HCT116 (cell line): ENCODE results near the gene TXLNB. TPM values are rescaled to one million over a fixed set of nuclear protein-coding genes. Genes with fewer than 3 reads are reported as not detected.

Experiments
- ATAC-seq: fragments of 200-7000 bp; cut with Tn5 transposase; 2 replicates; pipeline ENCODE4 v1.9.1; 2020; ENCODE audit warnings: mild to moderate bottlenecking, moderate library complexity
- BruUV-seq: library from RNA; stranded (reverse); fragments of 400-500 nt; replicated peaks from 2 replicates; lab custom pipeline; 2021; lab: Mats Ljungman, UMichigan
- CTCF ChIA-PET: fragments of 300-600 bp; sonication (Branson Sonifier 250); formaldehyde crosslinking; loops from one replicate; lab custom pipeline; 2021; ENCODE audit warnings: antibody characterized with exemption; lab: Charles Lee
- POLR2A ChIA-PET: fragments of 300-600, 350-600 bp; sonication (Branson Sonifier 250); formaldehyde crosslinking; loops from one replicate; lab custom pipeline; 2021; ENCODE audit warnings: antibody characterized with exemption; lab: Charles Lee
- RAD21 ChIA-PET, 2 experiments: fragments of 300-600 bp; sonication (Branson Sonifier 250); formaldehyde crosslinking; loops; one replicate each; lab custom pipeline; 2023; ENCODE audit warnings: low total read pairs in 2 of 2; ENCODE audit not compliant: uncharacterized antibody in 2 of 2, unreplicated experiment in 2 of 2, low non-redundant PET in 1 of 2; lab: Charles Lee
- DNase-seq: peaks from one replicate; pipeline ENCODE4 v3.0.0-alpha.2; 2010; ENCODE audit warnings: low read depth, low spot score
- H2AFZ ChIP-seq: fragments of 200-600 bp; shearing (Covaris generic), sonication (generic); 2 replicates; pipeline ENCODE4 v1.6.1; 2017; ENCODE audit warnings: low read depth, mixed run types, mixed read lengths, antibody characterized with exemption, low read length; ENCODE audit not compliant: poor library complexity, severe bottlenecking
- H3K27ac ChIP-seq: 2 replicates; pipeline ENCODE4 v1.5.1; 2012; ENCODE audit warnings: low read depth, low read length
- H3K27me3 ChIP-seq: fragments of 200-600 bp; sonication (generic); 2 replicates; pipeline ENCODE4 v1.6.1; 2016; ENCODE audit warnings: mixed run types, low read length, mixed read lengths; ENCODE audit not compliant: insufficient read depth
- H3K36me3 ChIP-seq, 2 experiments: fragments of 200-500 bp in 1 of 2; fragments of 200-600 bp in 1 of 2; sonication (Bioruptor generic) in 1 of 2; sonication (generic) in 1 of 2; 2 replicates each; pipeline versions ENCODE4 v1.5.1 to v1.6.1; 2014 to 2016; ENCODE audit warnings: low read length in 2 of 2, inconsistent platforms in 1 of 2, mixed read lengths in 1 of 2, mixed run types in 1 of 2; ENCODE audit not compliant: insufficient read depth in 2 of 2, control insufficient read depth in 1 of 2
- H3K4me1 ChIP-seq, 2 experiments: fragments of 200-600 bp in 1 of 2; sonication (generic) in 1 of 2; 2 replicates each; pipeline versions ENCODE4 v1.5.1 to v1.6.1; 2012 to 2017; ENCODE audit warnings: low read length in 2 of 2, inconsistent platforms in 1 of 2, mild to moderate bottlenecking in 1 of 2, mixed read lengths in 1 of 2, mixed run types in 1 of 2, moderate library complexity in 1 of 2; ENCODE audit not compliant: insufficient read depth in 2 of 2, control insufficient read depth in 1 of 2
- H3K4me2 ChIP-seq: fragments of 200-600 bp; sonication (generic); 2 replicates; pipeline ENCODE4 v1.6.1; 2017; ENCODE audit warnings: mixed run types, low read length, mixed read lengths
- H3K4me3 ChIP-seq, 2 experiments: fragments of 200-600 bp in 1 of 2; sonication (generic) in 1 of 2; replicated peaks in 1 of 2; 2 replicates each; pipeline ENCODE4 v1.5.1; 2011 to 2016; ENCODE audit warnings: low read length in 2 of 2, control low read depth in 1 of 2, low read depth in 1 of 2, mild to moderate bottlenecking in 1 of 2, mixed read lengths in 1 of 2, mixed run types in 1 of 2
- H3K79me2 ChIP-seq: fragments of 200-600 bp; sonication (generic); 2 replicates; pipeline ENCODE4 v1.6.1; 2017; ENCODE audit warnings: mild to moderate bottlenecking, mixed run types, low read length, moderate library complexity, mixed read lengths; ENCODE audit not compliant: insufficient read depth
- H3K9ac ChIP-seq: fragments of 200-600 bp; sonication (generic); 2 replicates; pipeline ENCODE4 v1.6.1; 2016; ENCODE audit warnings: low read length, mixed read lengths
- H3K9me2 ChIP-seq: fragments of 200-600 bp; sonication (generic), shearing (Covaris generic); 2 replicates; pipeline ENCODE4 v1.6.1; 2017; ENCODE audit warnings: mixed run types, mild to moderate bottlenecking, moderate library complexity; ENCODE audit not compliant: insufficient read depth
- H3K9me3 ChIP-seq, 2 experiments: fragments of 200-500 bp in 1 of 2; fragments of 200-600 bp in 1 of 2; sonication (Bioruptor generic) in 1 of 2; sonication (generic) in 1 of 2; 2 replicates each; pipeline ENCODE4 v1.6.1; 2014 to 2017; ENCODE audit warnings: low read length in 2 of 2, mixed read lengths in 2 of 2, inconsistent platforms in 1 of 2, low read depth in 1 of 2, mild to moderate bottlenecking in 1 of 2, mixed run types in 1 of 2, moderate library complexity in 1 of 2; ENCODE audit not compliant: control insufficient read depth in 1 of 2, insufficient read depth in 1 of 2
- H4K20me1 ChIP-seq: fragments of 200-600 bp; sonication (generic), shearing (Covaris generic); 2 replicates; pipeline ENCODE4 v1.6.1; 2017; ENCODE audit warnings: mixed run types, mild to moderate bottlenecking, moderate library complexity; ENCODE audit not compliant: insufficient read depth
- CBX3 ChIP-seq: IDR thresholded peaks from 2 replicates; pipeline ENCODE4 v1.6.1; 2012; ENCODE audit warnings: low read depth
- EGR1 ChIP-seq: IDR thresholded peaks from 2 replicates; pipeline ENCODE4 v1.6.1; 2012; ENCODE audit warnings: low read depth
- EZH2 ChIP-seq: fragments of 200-600 bp; sonication (generic); IDR thresholded peaks from 2 replicates; pipeline ENCODE4 v1.6.1; 2017; ENCODE audit warnings: antibody characterized with exemption, mixed run types
- FOSL1 ChIP-seq: IDR thresholded peaks from 2 replicates; pipeline ENCODE4 v1.6.1; 2012; ENCODE audit warnings: low read depth
- POLR2AphosphoS5 ChIP-seq: IDR thresholded peaks from 2 replicates; pipeline ENCODE4 v1.6.1; 2011; ENCODE audit warnings: mild to moderate bottlenecking, low read depth, low read length, moderate library complexity
- RAD21 ChIP-seq: IDR thresholded peaks from 2 replicates; pipeline ENCODE4 v1.6.1; 2012; ENCODE audit warnings: low read depth, mild to moderate bottlenecking
- SRF ChIP-seq: IDR thresholded peaks from 2 replicates; pipeline ENCODE4 v1.6.1; 2012; ENCODE audit warnings: low read depth
- TCF7L2 ChIP-seq: IDR thresholded peaks from 2 replicates; pipeline ENCODE4 v1.7.0; 2011; ENCODE audit warnings: borderline replicate concordance, inconsistent platforms; ENCODE audit not compliant: insufficient read depth, insufficient read length; ENCODE audit errors: extremely low read depth
- YY1 ChIP-seq: IDR thresholded peaks from 2 replicates; pipeline ENCODE4 v1.6.1; 2011; ENCODE audit warnings: low read length, low read depth, moderate library complexity, mild to moderate bottlenecking; ENCODE audit not compliant: insufficient replicate concordance; ENCODE audit errors: extremely low read depth
- ZNF274 ChIP-seq: fragments of 200-500 bp; sonication (Bioruptor generic); IDR thresholded peaks from 2 replicates; pipeline ENCODE4 v1.6.1; 2014; ENCODE audit warnings: mild to moderate bottlenecking, low read depth, low read length, inconsistent platforms
- intact Hi-C: fragments of 100-400 bp; cut with micrococcal nuclease; formaldehyde crosslinking; loops from 2 replicates; pipeline ENCODE4 v1.10.0; 2022
- total RNA-seq: library from RNA; stranded (reverse); gene quantifications from one replicate; pipeline ENCODE4 v1.2.1, GENCODE V29; 2021; ENCODE audit not compliant: unreplicated experiment
- TF ChIP-seq, protein P1 (sequence below): IDR thresholded peaks from 2 replicates; pipeline ENCODE4 v1.6.1; 2012

TXLNB gene
- total RNA-seq, 1 experiment from 2014 or later, result 0.05 TPM

DNA sequence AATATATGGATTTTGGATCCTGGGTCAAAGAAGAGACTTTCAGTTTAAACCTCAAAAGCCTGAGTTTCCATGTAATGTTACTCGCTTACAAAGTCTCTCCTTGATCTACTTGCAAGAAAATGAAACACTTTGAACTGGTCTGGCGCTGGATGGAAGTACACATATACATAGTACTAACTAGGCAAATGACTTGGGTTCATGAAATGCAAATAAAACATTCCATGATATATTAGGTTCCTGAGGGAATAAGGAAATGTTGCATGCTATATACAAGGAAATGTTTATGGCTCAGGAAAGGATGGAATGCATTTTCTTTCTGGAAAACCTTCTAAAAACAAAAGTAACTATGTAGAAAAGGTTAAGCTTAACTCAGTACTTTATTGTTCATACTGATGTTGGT lies 11.4 kb upstream of the TXLNB start (continued):
- TF ChIP-seq, protein P1, sequence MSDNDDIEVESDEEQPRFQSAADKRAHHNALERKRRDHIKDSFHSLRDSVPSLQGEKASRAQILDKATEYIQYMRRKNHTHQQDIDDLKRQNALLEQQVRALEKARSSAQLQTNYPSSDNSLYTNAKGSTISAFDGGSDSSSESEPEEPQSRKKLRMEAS, result no peak
- TF ChIP-seq RAD21, result no peak
- TF ChIP-seq CBX3, result no peak
- no peak for TF ChIP-seq ZNF274
- no peak for TF ChIP-seq EGR1
- TF ChIP-seq SRF, result no peak
- no peak for TF ChIP-seq FOSL1
- TF ChIP-seq TCF7L2, result no peak
- TF ChIP-seq POLR2AphosphoS5, result no peak
- TF ChIP-seq, all 23 proteins: peak for 0

DNA sequence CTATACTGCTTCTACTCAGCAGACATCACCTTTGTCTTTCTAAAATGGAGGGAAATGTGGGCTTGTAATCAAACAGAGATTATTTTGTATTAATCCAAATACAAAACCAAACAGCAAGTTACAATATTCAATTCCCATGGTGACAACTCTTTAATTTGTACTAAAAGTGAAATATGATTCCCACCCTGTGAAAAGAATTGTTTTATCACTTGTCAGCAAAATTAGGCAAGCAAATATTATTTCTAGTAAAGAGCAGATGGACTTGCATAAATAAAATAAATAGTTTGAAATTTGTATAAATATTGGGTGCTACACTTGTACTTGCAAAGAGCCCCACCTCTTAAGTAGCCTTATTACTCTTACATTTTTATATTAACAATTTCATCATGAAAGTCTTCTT lies 6.1 kb upstream of the TXLNB start:
- no peak overlapping the region for H2AFZ ChIP-seq
- H4K20me1 ChIP-seq, result no peaks in the 10 kb centered on the region
- POLR2A ChIA-PET, result no interaction called here
- TF ChIP-seq EZH2 (no peak), YY1 (no peak), POLR2AphosphoS5 (no peak)
- TF ChIP-seq, protein P1, result no peak
- TF ChIP-seq, all 23 proteins: peak for 0
- DNase-seq, result no peak
- H3K27me3 ChIP-seq, result no peaks in the 10 kb centered on the region
- no peak overlapping the region for H3K4me2 ChIP-seq
- H3K9me2 ChIP-seq, result no peaks in the 10 kb centered on the region
- H3K4me1 ChIP-seq, result no peaks in the 10 kb centered on the region
- H3K79me2 ChIP-seq, result no peaks in the 10 kb centered on the region
- ChIA-PET CTCF (no interaction called here), RAD21 (no interaction called here)
- H3K9ac ChIP-seq, result no peak overlapping the region
- H3K9me3 ChIP-seq, result no peaks in the 10 kb centered on the region
- no peaks in the 10 kb centered on the region for H3K36me3 ChIP-seq
- intact Hi-C loops, result no loop called here
- H3K27ac ChIP-seq, result no peak overlapping the region
- no peak overlapping the region for H3K4me3 ChIP-seq
- BruUV-seq, result no TSS peak
- ATAC-seq, result no peak
